Liver (tissue), 9 donors: ENCODE measurements around the gene PLEKHF1. TPM values are rescaled to one million over a fixed set of nuclear protein-coding genes. Genes with fewer than 3 reads are reported as not detected.
A peak's percentile ranks its signal among the peaks of the same experiment; 100 is the strongest.

Experiments used
- DNase-seq: peaks from one replicate; pipeline ENCODE4 v3.0.0-alpha.2; 2017; ENCODE audit warnings: low spot score
- H3K27ac ChIP-seq, 2 donors: one replicate each; pipeline ENCODE4 v1.7.0; 2013; ENCODE audit warnings: inconsistent platforms in 2 of 2, low read length in 2 of 2, control low read depth in 1 of 2, low read depth in 1 of 2, mild to moderate bottlenecking in 1 of 2
- H3K27me3 ChIP-seq, 4 donors: one replicate each; pipeline versions ENCODE4 v1.6.1 to v1.7.0; 2013; ENCODE audit warnings: low read length in 3 of 4, inconsistent platforms in 1 of 4, mild to moderate bottlenecking in 1 of 4, moderate library complexity in 1 of 4; ENCODE audit not compliant: control insufficient read depth in 4 of 4, insufficient read depth in 4 of 4
- H3K36me3 ChIP-seq, 4 donors: one replicate each; pipeline versions ENCODE4 v1.6.1 to v1.7.0; 2013; ENCODE audit warnings: low read length in 3 of 4, mild to moderate bottlenecking in 3 of 4, low read depth in 1 of 4, moderate library complexity in 1 of 4; ENCODE audit not compliant: control insufficient read depth in 4 of 4, insufficient read depth in 3 of 4
- H3K4me1 ChIP-seq, 4 donors: one replicate each; pipeline versions ENCODE4 v1.6.1 to v1.7.0; 2013; ENCODE audit warnings: low read length in 3 of 4, mild to moderate bottlenecking in 3 of 4, moderate library complexity in 1 of 4; ENCODE audit not compliant: control insufficient read depth in 4 of 4, insufficient read depth in 4 of 4
- H3K4me3 ChIP-seq, 3 donors: one replicate each; pipeline versions ENCODE4 v1.6.1 to v1.7.0; 2013; ENCODE audit warnings: low read length in 3 of 3, control low read depth in 1 of 3, low read depth in 1 of 3, mild to moderate bottlenecking in 1 of 3
- H3K9ac ChIP-seq, 2 donors: one replicate each; pipeline ENCODE4 v1.7.0; 2013; ENCODE audit warnings: low read length in 2 of 2, mild to moderate bottlenecking in 2 of 2, moderate library complexity in 2 of 2, control low read depth in 1 of 2, low read depth in 1 of 2
- H3K9me3 ChIP-seq, 4 donors: one replicate each; pipeline versions ENCODE4 v1.6.1 to v1.7.0; 2013; ENCODE audit warnings: low read length in 3 of 4; ENCODE audit not compliant: control insufficient read depth in 4 of 4
- ATF3 ChIP-seq: IDR thresholded peaks from 2 replicates; pipeline ENCODE4 v1.6.1; 2016; ENCODE audit warnings: antibody characterized with exemption
- CTCF ChIP-seq: fragments of 150-350 bp; IDR thresholded peaks from 2 replicates; pipeline ENCODE4 v1.5.1; 2017; ENCODE audit warnings: improper control_type of control experiment, low read depth, low read length; ENCODE audit not compliant: missing input control
- EGR1 ChIP-seq, 2 donors: IDR thresholded peaks; 2 replicates each; pipeline ENCODE4 v1.6.1; 2016 to 2018; ENCODE audit warnings: antibody characterized with exemption in 2 of 2, low read depth in 2 of 2
- FOXA1 ChIP-seq: IDR thresholded peaks from 2 replicates; pipeline ENCODE4 v1.6.1; 2016; ENCODE audit warnings: antibody characterized with exemption
- HNF4A ChIP-seq, 2 donors: conservative IDR thresholded peaks; 2 replicates each; pipeline ENCODE4 v1.6.1; 2016; ENCODE audit warnings: antibody characterized with exemption in 2 of 2, mild to moderate bottlenecking in 2 of 2
- HNF4G ChIP-seq: IDR thresholded peaks from 2 replicates; pipeline ENCODE4 v1.6.1; 2016; ENCODE audit warnings: antibody characterized with exemption
- JUND ChIP-seq, 2 donors: IDR thresholded peaks; 2 replicates each; pipeline ENCODE4 v1.6.1; 2016; ENCODE audit warnings: antibody characterized with exemption in 2 of 2
- MAX ChIP-seq: IDR thresholded peaks from 2 replicates; pipeline ENCODE4 v1.6.1; 2016; ENCODE audit warnings: antibody characterized with exemption
- NR2F2 ChIP-seq: IDR thresholded peaks from 2 replicates; pipeline ENCODE4 v1.6.1; 2016; ENCODE audit warnings: antibody characterized with exemption
- RAD21 ChIP-seq, 2 donors: IDR thresholded peaks; 2 replicates each; pipeline ENCODE4 v1.6.1; 2016; ENCODE audit warnings: antibody characterized with exemption in 2 of 2, mild to moderate bottlenecking in 2 of 2
- REST ChIP-seq: IDR thresholded peaks from 2 replicates; pipeline ENCODE4 v1.6.1; 2016; ENCODE audit warnings: antibody characterized with exemption, mild to moderate bottlenecking
- RXRA ChIP-seq, 2 donors: IDR thresholded peaks; 2 replicates each; pipeline ENCODE4 v1.6.1; 2017 to 2018; ENCODE audit warnings: antibody characterized with exemption in 2 of 2, mild to moderate bottlenecking in 1 of 2
- TAF1 ChIP-seq: conservative IDR thresholded peaks from 2 replicates; pipeline ENCODE4 v1.6.1; 2016; ENCODE audit warnings: antibody characterized with exemption, mild to moderate bottlenecking
- YY1 ChIP-seq: IDR thresholded peaks from 2 replicates; pipeline ENCODE4 v1.6.1; 2016; ENCODE audit warnings: antibody characterized with exemption, mild to moderate bottlenecking
- ZBTB33 ChIP-seq: IDR thresholded peaks from 2 replicates; pipeline ENCODE4 v1.6.1; 2016; ENCODE audit warnings: antibody characterized with exemption
- WGBS: extraction: QIAGEN DNeasy Blood & Tissue Kit; methylation state at CpG from one replicate; pipeline ENCODE4 v1.1.7; 2013; 5-methylcytosine and 5-hydroxymethylcytosine counted together
- polyA plus RNA-seq, 2 donors: library from polyadenylated mRNA; stranded (reverse) in 1 of 2; unstranded in 1 of 2; fragments of 200-250 nt in 1 of 2; fragments of >200 nt in 1 of 2; fragmentation: Nextera tagmentation in 1 of 2; extraction: Ambion mirVana in 1 of 2; gene quantifications; one replicate each; pipeline versions ENCODE4 v1.2.1 to v1.2.3, GENCODE V29; 2013 to 2015
- total RNA-seq, 2 donors: library from RNA; depleted of rRNA; stranded (reverse); fragments of >200 nt; gene quantifications; one replicate each; pipeline ENCODE4 v1.2.3, GENCODE V29; 2014
- donor health status: healthy.
- donor health status: healthy.
- donor health status: healthy.
- donor health status: healthy.
- donor health status: healthy.

The PLEKHF1 gene
- total and polyA plus RNA-seq, 4 donors, result 2.9 to 15.1 (median 8.9) TPM

- Histone ChIP-seq H3K27me3 (no peaks in the 10 kb centered on the region), H3K36me3 (no peaks in the 10 kb centered on the region), H3K27ac (no peak overlapping the region), H3K9me3 (peaks cover 0 to 5% (median under 1%) of the 10 kb centered on the region in 4 donors), H3K4me1 (peaks cover 0 to 4% (median 2%) of the 10 kb centered on the region in 4 donors), H3K9ac (no peak overlapping the region), H3K4me3 (no peak overlapping the region)
- TF ChIP-seq MAX (no peak), RAD21 (IDR thresholded peaks at IDR 0.05) (no peak), ZBTB33 (no peak), HNF4G (no peak), NR2F2 (no peak), TAF1 (no peak), RXRA (IDR thresholded peaks at IDR 0.05) (no peak), ATF3 (no peak), REST (no peak), HNF4A (conservative IDR thresholded peaks at IDR 0.05) (no peak), EGR1 (IDR thresholded peaks at IDR 0.05; ENCODE audit: low read depth in 2 of 2) (no peak), CTCF (no peak), JUND (IDR thresholded peaks at IDR 0.05) (no peak), FOXA1 (no peak)
- no peak for DNase-seq
- 79% methylated on average over 18 of the region's 18 CpGs for WGBS
Measured at GRCh38 chr19:29687897-29688728, 22.9 kb downstream of the PLEKHF1 start.

GRCh38 chr19:29690842-29691241, 25.6 kb downstream of the PLEKHF1 start:
- no peak for DNase-seq
- 48% methylated on average over 2 of the region's 2 CpGs for WGBS
- H3K27me3 ChIP-seq, result no peaks in the 10 kb centered on the region
- no peak overlapping the region for H3K4me3 ChIP-seq
- no peaks in the 10 kb centered on the region for H3K36me3 ChIP-seq
- no peak overlapping the region for H3K27ac ChIP-seq
- H3K9me3 ChIP-seq, result peaks cover 0 to 5% (median under 1%) of the 10 kb centered on the region in 4 donors
- no peak overlapping the region for H3K9ac ChIP-seq
- TF ChIP-seq RAD21 (IDR thresholded peaks at IDR 0.05) (peak; percentile 83 to 85), YY1 (no peak), REST (no peak), JUND (IDR thresholded peaks at IDR 0.05) (peak; percentile 57 to 60), HNF4A (conservative IDR thresholded peaks at IDR 0.05) (peak in 1 of 2 donors; percentile 6), MAX (no peak), ATF3 (no peak), CTCF (peak; percentile 50), RXRA (IDR thresholded peaks at IDR 0.05) (no peak)
- H3K4me1 ChIP-seq, result peaks cover 0 to 4% (median 2%) of the 10 kb centered on the region in 4 donors
